GM20431 (cell line): ENCODE measurements around the gene AICDA.
"Not testable (repeated sequence)": the region's sequence is repeated elsewhere in the genome, so short reads cannot be mapped to it uniquely, and the experiment has no call there.

Experiments
- in situ Hi-C: fragments of 300-500 bp; cut with MseI, MboI; formaldehyde crosslinking; loops from one replicate; pipeline ENCODE4 v1.15.0; 2020; ENCODE audit warnings: low sequenced_read_pairs; ENCODE audit not compliant: unreplicated experiment

The AICDA gene

DNA sequence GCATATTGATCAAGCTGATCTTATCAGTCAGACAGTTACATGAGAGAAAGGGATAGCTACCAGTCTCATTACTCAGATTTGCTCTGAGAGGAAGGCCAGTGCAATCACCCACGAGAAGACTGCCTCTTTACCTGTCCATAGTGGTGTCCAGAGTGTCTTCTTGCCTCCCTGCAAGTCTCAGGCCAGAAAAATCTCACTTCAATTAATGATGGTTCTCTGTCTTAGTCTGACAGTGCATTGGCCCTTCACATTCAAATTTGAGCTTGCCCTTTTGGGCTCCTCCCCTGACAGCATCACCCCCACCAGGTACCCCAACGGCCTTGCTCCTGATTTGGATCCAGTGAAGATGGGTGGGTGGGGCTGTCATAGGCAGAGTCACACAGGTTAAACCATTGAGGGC is at the start of gene AICDA:
Gene AICDA, minus strand, starts transcription at position 231 of the 400 bp plus-strand sequence. Its CDS starts 92 bp downstream, at position 139.
- in situ Hi-C loops, result no loop called here

DNA sequence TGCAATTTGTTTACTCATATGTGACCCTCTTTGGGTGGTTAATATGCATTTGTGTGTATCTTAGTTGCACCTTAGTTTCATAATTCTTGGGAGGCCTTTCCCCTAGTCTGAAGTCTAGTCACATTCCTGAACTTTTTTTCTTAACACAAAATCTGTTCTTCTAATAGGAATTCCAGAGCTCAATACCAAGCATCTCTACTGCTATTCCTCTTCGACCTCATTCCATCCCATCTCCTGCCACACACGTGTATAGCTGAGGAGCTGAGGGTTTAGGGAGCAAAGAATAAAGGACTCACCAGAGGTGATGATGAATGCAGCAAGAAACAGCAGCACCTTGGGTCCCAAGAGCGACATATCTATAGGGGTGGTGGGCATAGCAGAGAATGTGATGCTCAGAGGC is 49.1 kb upstream of the AICDA start:
- in situ Hi-C loops, result no loop called here

DNA sequence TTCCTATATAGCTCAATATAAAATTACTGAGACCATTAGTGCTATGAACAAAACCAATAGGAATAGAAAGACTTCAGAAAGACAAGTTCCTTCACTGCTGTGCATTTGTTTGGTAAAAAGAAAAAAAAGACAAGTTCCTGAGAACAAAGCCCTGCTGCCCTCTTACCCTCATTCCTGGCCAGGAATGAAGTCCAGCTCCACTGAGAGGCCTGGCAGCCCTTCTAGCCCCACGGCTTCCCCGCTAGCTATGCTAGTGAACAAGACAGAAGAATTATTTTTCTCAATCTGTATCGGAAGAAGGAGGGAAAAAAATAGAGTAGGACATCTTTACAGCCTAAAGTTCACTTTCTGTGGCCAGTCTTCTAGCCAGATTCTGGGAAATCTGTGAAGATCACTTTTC is 48.4 kb upstream of the AICDA start:
- in situ Hi-C loops, result no loop called here

DNA sequence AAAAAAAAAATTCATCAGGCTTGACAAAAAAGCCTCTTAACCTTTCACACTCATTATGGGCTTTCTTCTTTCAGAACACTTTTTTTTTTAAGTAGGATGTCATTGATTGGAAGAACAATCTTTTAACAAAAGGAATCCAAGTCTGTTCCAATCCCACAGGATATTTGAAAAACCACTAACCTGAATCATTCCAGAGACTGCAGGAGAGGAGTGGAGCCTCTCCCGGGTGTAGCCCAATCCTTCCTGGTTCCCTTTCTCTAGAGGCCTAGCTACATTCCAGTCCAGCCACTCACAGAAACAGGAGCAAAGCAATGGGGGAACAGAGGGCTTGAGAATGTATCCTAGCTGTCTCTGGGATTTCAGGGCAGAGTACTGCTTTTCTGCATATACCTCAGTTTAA is 45.7 kb upstream of the AICDA start:
- in situ Hi-C loops, result no loop called here

DNA sequence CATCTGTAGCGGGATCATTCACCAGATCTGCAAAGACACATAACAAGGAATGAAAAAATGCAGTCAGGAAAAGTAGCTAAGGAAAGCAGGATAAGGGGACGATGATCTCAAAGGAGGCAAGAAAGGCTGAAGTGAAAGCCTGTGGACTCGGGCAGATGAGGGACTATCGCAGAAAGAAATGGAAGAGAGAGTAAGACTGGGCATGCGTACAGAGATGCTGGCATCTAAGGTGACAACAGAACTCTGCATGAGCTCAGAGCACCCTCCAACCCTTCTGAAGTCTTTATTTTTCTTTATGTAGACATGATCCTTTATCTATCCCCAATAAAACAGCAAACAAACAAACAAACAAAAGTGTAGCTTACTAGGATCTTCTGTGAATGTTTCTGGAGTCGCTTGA is 42.8 kb upstream of the AICDA start:
- in situ Hi-C loops, result no loop called here

DNA sequence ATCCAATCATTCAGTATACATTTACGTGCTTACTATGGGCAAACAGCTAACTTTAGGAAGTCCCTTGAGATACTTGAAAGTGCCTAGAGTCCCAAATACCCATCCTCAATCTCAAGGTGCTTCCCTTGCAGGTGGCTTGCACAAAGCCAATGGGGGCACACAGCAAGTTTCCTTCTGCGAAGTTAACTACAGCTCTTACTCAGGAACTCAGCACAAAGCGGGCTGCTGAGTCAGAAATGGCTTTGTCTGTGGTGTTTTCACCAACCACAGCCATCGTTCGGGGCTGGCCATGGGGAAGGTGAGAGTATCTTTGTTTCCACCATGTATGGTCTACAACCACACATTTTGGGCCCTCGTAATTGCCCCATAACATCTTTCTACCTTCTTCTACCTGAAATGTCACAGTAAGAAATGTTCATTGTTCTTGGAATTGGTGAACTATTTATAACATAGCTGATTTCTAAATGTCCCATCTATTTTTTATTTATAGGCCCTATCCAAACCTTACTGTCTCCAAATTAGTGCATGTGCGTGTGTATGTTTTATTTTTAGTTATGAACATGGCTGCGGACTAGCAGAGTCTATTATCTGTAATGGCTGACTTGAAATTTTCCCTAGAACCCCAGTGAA is 36.0 kb upstream of the AICDA start:
- in situ Hi-C loops, result no loop called here

GRCh38 chr12:8647968-8648367 is 35.3 kb upstream of the AICDA start:
- in situ Hi-C loops, result no loop called here

- in situ Hi-C loops, result no loop called here
Measured at GRCh38 chr12:8644345-8645248, 31.9 kb upstream of the AICDA start.

DNA sequence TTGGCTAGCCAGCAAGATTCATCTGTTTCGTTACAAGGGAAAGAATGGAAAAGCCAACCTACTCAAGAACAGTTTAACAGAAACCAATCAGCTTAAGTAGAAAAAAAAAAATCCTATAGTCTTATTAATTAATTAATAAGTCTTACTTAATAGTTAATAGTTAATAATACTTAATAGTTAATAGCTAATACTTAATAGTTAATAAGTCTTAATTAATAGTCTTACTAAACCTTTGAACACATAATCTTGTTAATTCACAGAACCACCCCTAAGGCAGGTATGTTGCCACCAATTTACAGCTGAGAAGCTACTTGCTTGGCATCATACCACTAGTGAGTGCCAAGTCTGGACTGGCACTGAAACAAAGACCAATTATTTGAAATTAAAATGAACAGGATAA is 30.1 kb upstream of the AICDA start:
- in situ Hi-C loops, result no loop called here

GRCh38 chr12:8639936-8640335 is 27.3 kb upstream of the AICDA start:
- in situ Hi-C loops, result no loop called here

DNA sequence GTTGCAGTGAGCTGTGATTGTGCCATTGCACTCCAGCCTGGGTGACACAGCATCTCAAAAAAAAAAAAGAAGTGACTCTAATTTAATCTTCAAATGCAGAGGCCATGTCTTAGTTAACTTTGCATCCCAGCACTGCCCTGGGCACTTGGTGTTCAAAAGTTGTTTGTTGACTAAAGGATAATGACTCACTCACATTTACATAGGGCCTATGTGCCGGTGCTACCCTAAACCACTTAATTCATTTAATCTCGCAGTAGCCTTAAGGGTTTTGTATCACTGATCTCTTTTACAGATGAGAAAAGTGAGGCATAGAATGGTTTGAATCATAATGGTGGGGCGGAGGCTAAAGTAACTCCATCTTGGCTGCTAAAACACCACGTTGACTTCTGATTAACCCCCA is 26.3 kb upstream of the AICDA start:
- in situ Hi-C loops, result no loop called here

- in situ Hi-C loops, result no loop called here
Measured at GRCh38 chr12:8637666-8638065, 25.0 kb upstream of the AICDA start.

DNA sequence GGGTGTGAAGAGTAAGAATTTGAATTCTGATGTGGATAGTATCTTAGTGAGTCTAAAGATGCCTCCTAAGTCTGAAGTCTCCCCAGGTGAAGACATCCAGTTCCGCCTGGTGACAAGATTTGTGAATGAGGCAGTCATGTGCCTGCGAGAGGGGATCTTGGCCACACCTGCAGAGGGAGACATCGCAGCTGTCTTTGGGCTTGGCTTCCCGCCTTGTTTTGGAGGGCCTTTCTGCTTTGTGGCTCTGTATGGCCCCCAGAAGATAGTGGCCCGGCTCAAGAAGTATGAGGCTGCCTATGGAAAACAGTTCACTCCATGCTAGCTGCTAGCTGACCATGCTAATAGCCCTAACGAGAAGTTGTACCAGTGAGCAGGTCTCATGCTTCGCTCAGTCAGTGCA is 24.6 kb upstream of the AICDA start:
- in situ Hi-C loops, result no loop called here

DNA sequence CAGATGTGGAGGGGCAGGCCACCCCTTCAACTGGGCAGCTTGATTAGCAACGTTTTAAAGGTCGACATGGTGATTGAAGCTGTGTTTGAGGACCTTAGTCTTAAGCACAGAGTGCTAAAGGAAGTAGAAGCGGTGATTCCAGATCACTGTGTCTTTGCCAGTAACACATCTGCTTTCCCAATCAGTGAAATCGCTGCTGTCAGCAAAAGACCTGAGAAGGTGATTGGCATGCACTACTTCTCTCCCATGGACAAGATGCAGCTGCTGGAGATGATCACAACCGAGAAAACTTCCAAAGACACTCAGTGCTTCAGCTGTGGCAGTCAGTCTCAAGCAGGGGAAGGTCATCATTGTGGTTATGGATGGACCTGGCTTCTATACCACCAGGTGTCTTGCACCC is 23.9 kb upstream of the AICDA start:
- in situ Hi-C loops, result no loop called here

DNA sequence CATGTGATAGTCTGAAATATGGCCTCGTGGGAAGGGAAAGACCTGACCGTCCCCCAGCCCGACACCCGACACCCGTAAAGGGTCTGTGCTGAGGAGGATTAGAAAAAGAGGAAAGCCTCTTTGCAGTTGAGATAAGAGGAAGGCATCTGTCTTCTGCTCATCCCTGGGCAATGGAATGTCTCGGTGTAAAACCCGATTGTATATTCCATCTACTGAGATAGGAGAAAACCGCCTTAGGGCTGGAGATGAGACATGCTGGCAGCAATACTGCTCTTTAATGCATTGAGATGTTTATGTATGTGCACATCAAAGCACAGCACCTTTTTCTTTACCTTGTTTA is 23.3 kb upstream of the AICDA start:
- in situ Hi-C loops, result not testable (repeated sequence)

DNA sequence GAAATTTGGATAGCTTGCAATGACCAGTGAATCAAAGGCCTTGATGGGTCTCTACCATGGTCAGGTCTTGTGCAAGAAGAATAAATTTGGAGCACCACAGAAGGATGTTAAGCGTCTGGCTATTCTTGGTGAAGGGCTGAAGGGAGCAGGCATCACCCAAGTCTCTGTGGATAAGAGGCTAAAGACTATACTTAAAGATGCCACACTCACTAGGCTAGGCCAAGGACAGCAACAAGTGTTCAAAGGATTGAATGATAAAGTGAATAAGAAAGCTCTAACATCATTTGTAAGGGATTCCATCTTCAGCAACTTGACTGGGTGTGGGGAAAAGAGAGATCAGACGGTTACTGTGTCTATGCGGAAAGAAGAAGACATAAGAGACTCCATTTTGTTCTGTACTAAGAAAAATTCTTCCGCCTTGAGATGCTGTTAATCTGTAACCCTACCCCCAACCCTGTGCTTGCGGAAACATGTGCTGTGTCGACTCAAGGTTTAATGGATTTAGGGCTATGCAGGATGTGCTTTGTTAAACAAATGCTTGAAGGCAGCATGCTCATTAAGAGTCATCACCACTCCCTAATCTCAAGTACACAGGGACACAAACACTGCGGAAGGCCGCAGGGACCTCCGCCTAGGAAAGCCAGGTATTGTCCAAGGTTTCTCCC is 22.8 kb upstream of the AICDA start:
- in situ Hi-C loops, result not testable (repeated sequence)

GRCh38 chr12:8630131-8630530 is 17.5 kb upstream of the AICDA start:
- in situ Hi-C loops, result no loop called here

- in situ Hi-C loops, result no loop called here
Measured at GRCh38 chr12:8629486-8630033, 16.9 kb upstream of the AICDA start.

DNA sequence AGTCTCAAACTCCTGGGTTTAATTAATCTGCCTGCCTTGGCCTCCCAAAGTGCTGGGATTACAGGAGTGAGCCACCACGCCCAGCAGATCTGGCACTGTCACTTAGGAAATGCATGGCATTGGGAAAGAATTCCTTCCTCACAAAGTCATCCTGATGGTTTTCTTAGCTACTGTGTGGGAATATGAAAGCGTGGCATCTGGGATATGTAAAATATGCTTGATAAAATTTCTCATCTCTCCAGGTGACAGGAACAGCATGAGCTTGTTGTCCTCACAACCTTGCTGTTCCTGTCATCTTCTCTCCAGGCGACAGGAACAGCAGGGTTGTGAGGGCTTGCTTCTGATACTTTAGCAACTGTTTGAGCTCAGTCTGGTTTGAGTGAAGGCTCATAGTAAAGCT is 16.1 kb upstream of the AICDA start:
- in situ Hi-C loops, result no loop called here

DNA sequence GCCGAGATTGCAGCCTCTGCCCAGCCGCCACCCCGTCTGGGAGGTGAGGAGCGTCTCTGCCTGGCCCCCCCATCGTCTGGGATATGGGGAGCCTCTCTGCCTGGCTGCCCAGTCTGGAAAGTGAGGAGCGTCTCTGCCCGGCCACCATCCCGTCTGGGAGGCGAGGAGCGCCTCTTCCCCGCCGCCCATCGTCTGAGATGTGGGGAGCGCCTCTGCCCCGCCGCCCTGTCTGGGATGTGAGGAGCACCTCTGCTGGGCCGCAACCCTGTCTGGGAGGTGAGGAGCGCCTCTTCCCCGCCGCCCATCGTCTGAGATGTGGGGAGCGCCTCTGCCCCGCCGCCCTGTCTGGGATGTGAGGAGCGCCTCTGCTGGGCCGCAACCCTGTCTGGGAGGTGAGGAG is 12.1 kb upstream of the AICDA start:
- in situ Hi-C loops, result not testable (repeated sequence)

DNA sequence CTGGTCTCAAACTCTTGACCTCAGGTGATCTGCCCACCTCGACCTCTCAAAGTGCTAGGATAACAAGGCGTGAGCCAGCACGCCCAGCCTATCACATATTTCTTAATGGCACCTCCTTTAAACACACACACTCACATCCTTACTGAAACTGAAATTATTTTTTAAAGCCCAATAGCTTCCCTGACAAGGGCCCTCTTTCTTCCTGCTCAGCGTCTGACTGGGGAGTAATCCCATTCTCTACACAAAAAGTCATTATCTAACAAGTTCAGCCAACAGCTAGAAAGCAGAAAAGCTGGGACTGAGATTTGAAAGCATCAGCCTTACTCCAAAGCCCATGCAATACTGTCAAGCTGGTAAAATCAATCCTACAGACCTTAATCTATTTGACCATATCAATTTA is 10.0 kb upstream of the AICDA start:
- in situ Hi-C loops, result no loop called here
